ENCODE measurements around the gene FXYD5.

- no peak for TF ChIP-seq EZH2 (IDR thresholded peaks at IDR 0.05; ENCODE audit: borderline replicate concordance, low read depth, low read length, severe bottlenecking)
- TF ChIP-seq CTCF (IDR thresholded peaks at IDR 0.05; ENCODE audit: extremely low read depth in 1 of 2, insufficient read depth in 1 of 2, low read depth in 1 of 2, low read length in 2 of 2): no peak
- no peak for TF ChIP-seq MAX (IDR thresholded peaks at IDR 0.05; ENCODE audit: insufficient read depth, insufficient read length)
- no peak for TF ChIP-seq POLR2A (IDR thresholded peaks at IDR 0.05; ENCODE audit: low read depth, low read length)
- TF ChIP-seq POLR2AphosphoS5 (IDR thresholded peaks at IDR 0.05; ENCODE audit: insufficient read depth, low read depth, low read length): no peak
- no peak for TF ChIP-seq MYC (IDR thresholded peaks at IDR 0.05; ENCODE audit: low read depth, low read length)
- TF ChIP-seq JUN (IDR thresholded peaks at IDR 0.05; ENCODE audit: borderline replicate concordance, insufficient read depth, insufficient read length, low read depth): no peak
These were observed 26.9 kb downstream of the FXYD5 start for GRCh38 chr19:35181387-35181786.

Data from endothelial cell of umbilical vein (primary cell).